22Rv1 (cell line): ENCODE data around the gene MYO19.

Source experiments
- ZFX ChIP-seq: fragments of 450-650 bp; IDR thresholded peaks from 2 replicates; pipeline ENCODE4 v1.6.1; 2017; ENCODE audit warnings: antibody characterized with exemption, borderline replicate concordance
- TF ChIP-seq, protein P1 (sequence below): fragments of 450-650 bp; IDR thresholded peaks from 2 replicates; pipeline ENCODE4 v1.5.1; 2017; ENCODE audit warnings: mild to moderate bottlenecking

DNA sequence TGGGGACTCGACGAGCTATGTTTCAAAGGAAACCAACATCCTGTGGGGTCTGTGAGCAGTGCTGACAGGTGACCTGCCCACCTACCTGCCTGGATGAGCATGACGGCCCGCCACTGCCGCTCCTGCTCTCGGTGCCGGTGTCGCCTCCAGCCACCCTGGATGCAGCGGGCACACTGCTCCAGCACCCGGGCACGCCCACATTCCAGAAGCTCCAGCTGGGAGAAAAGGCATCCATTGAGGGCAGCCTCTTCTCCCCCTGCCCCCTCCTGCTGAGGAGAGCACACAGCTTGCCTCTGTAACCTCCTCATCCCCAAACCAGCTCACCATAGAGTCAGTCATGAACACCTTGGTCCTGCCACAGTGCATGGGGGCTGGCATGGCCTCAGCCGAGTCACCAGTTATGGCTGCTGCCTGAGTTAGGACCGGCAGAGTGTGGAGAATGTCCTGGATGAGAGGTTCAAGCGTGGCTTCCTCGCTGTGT, 33.9 kb downstream of the MYO19 start:
- TF ChIP-seq, protein P1, sequence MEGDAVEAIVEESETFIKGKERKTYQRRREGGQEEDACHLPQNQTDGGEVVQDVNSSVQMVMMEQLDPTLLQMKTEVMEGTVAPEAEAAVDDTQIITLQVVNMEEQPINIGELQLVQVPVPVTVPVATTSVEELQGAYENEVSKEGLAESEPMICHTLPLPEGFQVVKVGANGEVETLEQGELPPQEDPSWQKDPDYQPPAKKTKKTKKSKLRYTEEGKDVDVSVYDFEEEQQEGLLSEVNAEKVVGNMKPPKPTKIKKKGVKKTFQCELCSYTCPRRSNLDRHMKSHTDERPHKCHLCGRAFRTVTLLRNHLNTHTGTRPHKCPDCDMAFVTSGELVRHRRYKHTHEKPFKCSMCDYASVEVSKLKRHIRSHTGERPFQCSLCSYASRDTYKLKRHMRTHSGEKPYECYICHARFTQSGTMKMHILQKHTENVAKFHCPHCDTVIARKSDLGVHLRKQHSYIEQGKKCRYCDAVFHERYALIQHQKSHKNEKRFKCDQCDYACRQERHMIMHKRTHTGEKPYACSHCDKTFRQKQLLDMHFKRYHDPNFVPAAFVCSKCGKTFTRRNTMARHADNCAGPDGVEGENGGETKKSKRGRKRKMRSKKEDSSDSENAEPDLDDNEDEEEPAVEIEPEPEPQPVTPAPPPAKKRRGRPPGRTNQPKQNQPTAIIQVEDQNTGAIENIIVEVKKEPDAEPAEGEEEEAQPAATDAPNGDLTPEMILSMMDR: no peak
- no peak for TF ChIP-seq ZFX
